ENCODE data around the gene FNDC3B.

DNA sequence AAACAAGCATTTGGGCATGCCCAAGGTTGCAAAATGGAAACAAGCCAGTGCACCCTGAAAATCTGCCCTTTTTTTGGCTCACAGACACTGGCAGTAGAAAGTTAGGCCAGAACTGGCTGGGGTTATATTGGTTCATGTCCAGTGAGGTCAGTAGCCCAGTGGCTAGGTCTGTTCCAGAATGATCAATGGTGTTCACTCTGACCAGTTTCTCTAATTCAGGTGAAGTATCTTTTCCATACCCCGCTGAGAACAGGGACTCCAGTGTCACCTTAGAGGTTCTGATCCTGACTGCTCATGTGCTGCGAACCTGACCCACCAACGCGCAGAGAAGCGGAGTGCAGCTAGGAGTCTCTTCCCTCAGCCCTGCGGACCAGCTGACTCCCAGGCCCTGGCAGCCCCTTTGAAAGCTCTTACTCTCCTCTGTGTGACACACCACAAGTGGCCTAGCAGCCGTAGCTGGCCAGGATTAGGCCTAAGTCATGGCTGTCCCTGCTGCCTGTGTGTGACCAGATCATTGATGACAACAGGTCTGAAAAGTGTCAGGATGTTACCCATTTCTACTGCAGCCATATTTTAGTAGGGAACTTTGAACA, 285.3 kb downstream of the FNDC3B start:
- TF ChIP-seq, protein P1, sequence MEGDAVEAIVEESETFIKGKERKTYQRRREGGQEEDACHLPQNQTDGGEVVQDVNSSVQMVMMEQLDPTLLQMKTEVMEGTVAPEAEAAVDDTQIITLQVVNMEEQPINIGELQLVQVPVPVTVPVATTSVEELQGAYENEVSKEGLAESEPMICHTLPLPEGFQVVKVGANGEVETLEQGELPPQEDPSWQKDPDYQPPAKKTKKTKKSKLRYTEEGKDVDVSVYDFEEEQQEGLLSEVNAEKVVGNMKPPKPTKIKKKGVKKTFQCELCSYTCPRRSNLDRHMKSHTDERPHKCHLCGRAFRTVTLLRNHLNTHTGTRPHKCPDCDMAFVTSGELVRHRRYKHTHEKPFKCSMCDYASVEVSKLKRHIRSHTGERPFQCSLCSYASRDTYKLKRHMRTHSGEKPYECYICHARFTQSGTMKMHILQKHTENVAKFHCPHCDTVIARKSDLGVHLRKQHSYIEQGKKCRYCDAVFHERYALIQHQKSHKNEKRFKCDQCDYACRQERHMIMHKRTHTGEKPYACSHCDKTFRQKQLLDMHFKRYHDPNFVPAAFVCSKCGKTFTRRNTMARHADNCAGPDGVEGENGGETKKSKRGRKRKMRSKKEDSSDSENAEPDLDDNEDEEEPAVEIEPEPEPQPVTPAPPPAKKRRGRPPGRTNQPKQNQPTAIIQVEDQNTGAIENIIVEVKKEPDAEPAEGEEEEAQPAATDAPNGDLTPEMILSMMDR (IDR thresholded peaks at IDR 0.05), result no peak
- TF ChIP-seq EP300 (IDR thresholded peaks at IDR 0.05), result no peak
